Measurements from ENCODE around the gene FANCF.

Gene FANCF, protein sequence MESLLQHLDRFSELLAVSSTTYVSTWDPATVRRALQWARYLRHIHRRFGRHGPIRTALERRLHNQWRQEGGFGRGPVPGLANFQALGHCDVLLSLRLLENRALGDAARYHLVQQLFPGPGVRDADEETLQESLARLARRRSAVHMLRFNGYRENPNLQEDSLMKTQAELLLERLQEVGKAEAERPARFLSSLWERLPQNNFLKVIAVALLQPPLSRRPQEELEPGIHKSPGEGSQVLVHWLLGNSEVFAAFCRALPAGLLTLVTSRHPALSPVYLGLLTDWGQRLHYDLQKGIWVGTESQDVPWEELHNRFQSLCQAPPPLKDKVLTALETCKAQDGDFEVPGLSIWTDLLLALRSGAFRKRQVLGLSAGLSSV

GRCh38 chr11:22625448-22626287 is at the start of gene FANCF:
Gene FANCF (minus strand): TSS chr11:22625823. CDS start chr11:22625810, 13 bp downstream.
- H3K27me3 ChIP-seq: no peaks in the 10 kb centered on the region
- H3K36me3 ChIP-seq: peaks cover 0 to 30% (median 3%) of the 10 kb centered on the region in 11 experiments; a peak in 6 of 22 replicates
- peaks cover 16 to 32% (median 27%) of the 10 kb centered on the region in 10 experiments for H3K4me1 ChIP-seq
- no peak for TF ChIP-seq Cebpa-rat (IDR thresholded peaks at IDR 0.05)
- H3K4me2 ChIP-seq: peak within 1 kb of the TSS; percentile 68 to 96 (median 89)
- H3K27ac ChIP-seq: peak within 1 kb of the TSS; percentile 76 to 95 (median 92)
- peak within 1 kb of the TSS; percentile 72 to 91 (median 89) for H3K9ac ChIP-seq
- H4K20me1 ChIP-seq: peaks cover 0 to 4% (median 0%) of the 10 kb centered on the region in 11 experiments; a peak in 3 of 22 replicates
- peak within 1 kb of the TSS; percentile 72 to 85 (median 79) for H3K4me3 ChIP-seq
- peaks cover 0 to 8% (median 0%) of the 10 kb centered on the region in 11 experiments; a peak in 3 of 22 replicates for H3K9me3 ChIP-seq (replicated peaks in 1 of 11)

DNA sequence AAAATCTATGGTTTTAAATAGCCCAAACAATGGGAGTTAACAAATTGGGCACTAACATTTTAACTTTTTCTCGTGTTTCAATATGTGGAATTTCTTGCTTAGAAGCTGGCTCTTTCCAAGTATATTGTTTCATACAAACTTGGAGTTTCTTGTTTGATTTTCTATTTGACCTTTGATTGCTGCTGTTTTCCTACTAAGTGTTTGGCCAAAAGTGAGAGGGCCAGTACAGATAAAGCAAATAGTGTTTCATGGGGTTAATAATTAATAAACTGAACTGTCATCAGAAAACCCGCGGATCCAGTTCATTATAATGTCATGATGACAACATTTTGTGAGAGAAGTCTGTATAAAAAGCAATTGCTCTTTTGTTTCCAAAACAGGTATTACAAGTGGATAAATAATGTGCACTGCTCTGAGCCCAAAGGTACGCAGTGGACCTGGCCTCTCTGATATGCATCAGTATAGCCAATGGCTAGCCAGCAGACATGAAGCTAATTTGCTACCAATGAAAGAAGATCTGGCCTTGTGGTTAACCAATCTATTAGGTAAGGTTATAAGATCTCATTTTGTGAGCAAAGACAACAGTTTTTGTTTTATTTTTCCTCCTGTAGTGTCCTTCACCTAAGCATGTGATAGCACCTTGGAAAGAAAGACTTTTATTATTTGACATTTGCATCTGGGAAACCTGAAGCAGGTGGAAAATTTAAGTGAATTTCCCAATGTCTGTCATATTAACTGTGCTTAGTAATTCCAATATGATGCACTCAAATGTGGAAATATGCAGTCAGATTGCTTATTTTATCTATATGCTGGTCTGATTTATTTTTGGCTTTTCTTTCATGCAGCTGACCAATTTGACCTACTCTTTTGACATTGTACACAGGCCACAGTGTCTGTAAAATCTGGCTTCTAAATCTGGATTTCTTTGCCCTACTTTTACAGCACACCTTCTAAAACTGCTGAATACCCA is 49.1 kb upstream of the FANCF start:
- Histone ChIP-seq H3K9ac (no peak overlapping the region), H3K4me3 (no peak overlapping the region), H3K27ac (no peak overlapping the region)

GRCh38 chr11:22671751-22672150 is 46.1 kb upstream of the FANCF start:
- Histone ChIP-seq H3K9me3 (replicated peaks in 1 of 11) (peaks cover 0 to 3% (median 2%) of the 10 kb centered on the region in 11 experiments; a peak in 8 of 22 replicates), H3K9ac (no peak overlapping the region), H4K20me1 (no peaks in the 10 kb centered on the region), H3K27ac (no peak overlapping the region), H3K4me1 (peaks cover 0 to 8% (median 0%) of the 10 kb centered on the region in 10 experiments; a peak in 5 of 20 replicates), H3K4me2 (no peak overlapping the region), H3K36me3 (no peaks in the 10 kb centered on the region), H3K4me3 (no peak overlapping the region), H3K27me3 (no peaks in the 10 kb centered on the region; a peak in 2 of 22 replicates)
- TF ChIP-seq Cebpa-rat (IDR thresholded peaks at IDR 0.05): no peak

More for the DNA sequence above, 49.1 kb upstream of the FANCF start:
- no peak overlapping the region for H3K4me2 ChIP-seq
- TF ChIP-seq Cebpa-rat (IDR thresholded peaks at IDR 0.05): no peak
- H3K36me3 ChIP-seq: no peaks in the 10 kb centered on the region
- H3K27me3 ChIP-seq: no peaks in the 10 kb centered on the region; a peak in 2 of 22 replicates
- H3K9me3 ChIP-seq (replicated peaks in 1 of 11): no peaks in the 10 kb centered on the region
- H4K20me1 ChIP-seq: no peaks in the 10 kb centered on the region
- no peaks in the 10 kb centered on the region for H3K4me1 ChIP-seq

DNA sequence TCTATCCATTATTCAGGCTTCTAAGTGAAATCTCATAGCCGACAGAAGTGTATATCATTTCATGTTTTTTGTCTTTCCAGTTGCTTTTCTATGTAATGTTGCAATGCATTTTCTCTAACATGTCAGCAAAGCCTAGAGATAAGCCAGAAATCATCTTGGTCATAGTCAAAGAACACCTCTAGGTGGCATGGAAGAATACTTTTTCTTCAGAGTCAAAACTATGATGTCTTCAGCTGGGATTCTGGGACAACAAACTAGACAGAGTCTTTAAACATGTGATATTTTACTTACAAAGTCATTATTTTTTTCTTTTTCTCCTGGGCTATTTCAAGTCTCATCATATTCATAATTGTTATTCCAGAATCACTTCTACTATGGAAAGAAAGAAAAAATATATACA is 45.2 kb upstream of the FANCF start:
- Histone ChIP-seq H3K4me3 (no peak overlapping the region), H3K27ac (no peak overlapping the region), H3K36me3 (no peaks in the 10 kb centered on the region), H3K9me3 (replicated peaks in 1 of 11) (peaks cover 0 to 7% (median 5%) of the 10 kb centered on the region in 11 experiments; a peak in 8 of 22 replicates), H3K4me1 (peaks cover 0 to 8% (median 0%) of the 10 kb centered on the region in 10 experiments; a peak in 5 of 20 replicates), H3K27me3 (no peaks in the 10 kb centered on the region; a peak in 2 of 22 replicates), H3K4me2 (no peak overlapping the region), H3K9ac (no peak overlapping the region), H4K20me1 (no peaks in the 10 kb centered on the region)
- no peak for TF ChIP-seq Cebpa-rat (IDR thresholded peaks at IDR 0.05)

- TF ChIP-seq Cebpa-rat (IDR thresholded peaks at IDR 0.05): no peak
- Histone ChIP-seq H3K9me3 (replicated peaks in 1 of 11) (peaks cover 0 to 7% (median 5%) of the 10 kb centered on the region in 11 experiments; a peak in 8 of 22 replicates), H4K20me1 (no peaks in the 10 kb centered on the region), H3K36me3 (no peaks in the 10 kb centered on the region), H3K27ac (no peak overlapping the region), H3K27me3 (no peaks in the 10 kb centered on the region; a peak in 2 of 22 replicates), H3K4me3 (no peak overlapping the region), H3K4me1 (peaks cover 0 to 8% (median 0%) of the 10 kb centered on the region in 10 experiments; a peak in 5 of 20 replicates), H3K9ac (no peak overlapping the region), H3K4me2 (no peak overlapping the region)
Observed at GRCh38 chr11:22669368-22669767, 43.7 kb upstream of the FANCF start.

DNA sequence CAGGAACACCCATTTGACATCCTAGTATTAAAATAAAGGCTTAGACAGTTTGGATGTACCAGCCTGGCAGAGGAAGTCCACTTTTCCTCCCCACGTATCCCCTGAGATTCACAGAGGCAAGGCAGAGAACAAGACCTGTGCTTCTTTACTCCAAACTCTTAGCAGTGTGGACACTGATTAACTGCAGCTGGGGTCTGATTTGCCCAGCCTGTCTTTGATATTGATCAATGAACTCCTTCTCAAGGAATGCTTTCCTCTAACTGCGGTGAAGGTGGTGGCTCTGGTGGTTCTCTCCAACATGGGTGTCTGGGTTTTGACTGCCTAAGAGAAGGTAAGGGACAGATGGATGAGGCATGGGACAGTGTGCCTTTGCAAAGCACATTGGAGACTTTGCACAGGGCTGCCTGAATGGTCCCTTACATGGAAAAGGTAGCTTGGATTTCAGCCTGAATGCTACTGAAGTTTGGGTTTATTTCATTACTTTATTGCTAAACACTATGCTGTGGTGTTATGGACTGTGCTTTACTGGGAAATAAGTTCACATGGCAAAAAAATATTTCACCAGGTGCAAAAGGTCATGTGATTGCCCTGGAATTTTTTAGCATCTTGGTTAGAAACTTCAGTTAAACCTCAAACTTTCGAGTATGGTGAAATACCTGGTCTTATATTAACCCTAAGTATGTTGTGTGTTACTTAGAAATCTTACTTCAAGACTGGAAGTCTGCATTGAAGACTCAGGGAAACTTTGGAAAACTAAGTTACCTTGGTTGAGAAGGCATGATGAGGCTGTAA is 42.6 kb upstream of the FANCF start:
- H3K4me3 ChIP-seq: no peak overlapping the region
- no peak overlapping the region for H3K9ac ChIP-seq
- H3K27me3 ChIP-seq: no peaks in the 10 kb centered on the region; a peak in 2 of 22 replicates
- no peak overlapping the region for H3K27ac ChIP-seq
- no peaks in the 10 kb centered on the region for H4K20me1 ChIP-seq
- no peak for TF ChIP-seq Cebpa-rat (IDR thresholded peaks at IDR 0.05)
- H3K4me1 ChIP-seq: peaks cover 0 to 8% (median 0%) of the 10 kb centered on the region in 10 experiments; a peak in 5 of 20 replicates
- peak overlapping the region in 3 of 11 experiments; percentile 17 to 29 (median 25); a peak in 5 of 22 replicates for H3K4me2 ChIP-seq
- peaks cover 0 to 7% (median 5%) of the 10 kb centered on the region in 11 experiments; a peak in 8 of 22 replicates for H3K9me3 ChIP-seq (replicated peaks in 1 of 11)
- H3K36me3 ChIP-seq: no peaks in the 10 kb centered on the region

GRCh38 chr11:22666688-22667439 is 41.2 kb upstream of the FANCF start:
- no peak for TF ChIP-seq Cebpa-rat (IDR thresholded peaks at IDR 0.05)
- H3K9me3 ChIP-seq (replicated peaks in 1 of 11): peaks cover 0 to 7% (median 5%) of the 10 kb centered on the region in 11 experiments; a peak in 8 of 22 replicates
- no peaks in the 10 kb centered on the region for H3K36me3 ChIP-seq
- H3K9ac ChIP-seq: no peak overlapping the region
- H3K27ac ChIP-seq: no peak overlapping the region
- no peak overlapping the region for H3K4me2 ChIP-seq
- H3K27me3 ChIP-seq: no peaks in the 10 kb centered on the region; a peak in 2 of 22 replicates
- peaks cover 0 to 8% (median 0%) of the 10 kb centered on the region in 10 experiments; a peak in 5 of 20 replicates for H3K4me1 ChIP-seq
- no peaks in the 10 kb centered on the region for H4K20me1 ChIP-seq
- no peak overlapping the region for H3K4me3 ChIP-seq
